Stimulated activated CD8-positive, alpha-beta memory T cell treated with anti-CD3 and anti-CD28 coated beads, Interleukin-12 subunit alpha, Interleukin-12 subunit beta, amount 100 ng/mL, for 4 hours (primary cell): ENCODE data around the gene C4A.
"Not testable (repeated sequence)": the region's sequence is repeated elsewhere in the genome, so short reads cannot be mapped to it uniquely, and the experiment has no call there.

ENCODE experiments used
- DNase-seq: peaks from one replicate; pipeline ENCODE4 v3.0.0-alpha.2; 2020; ENCODE audit warnings: low read depth

The C4A gene

GRCh38 chr6:31981744-31982143, at the start of gene C4A:
C4A (plus strand) TSS chr6:31982057; CDS start chr6:31982108, 51 bp downstream.
- DNase-seq: not testable (repeated sequence)

GRCh38 chr6:31932137-31932536, 49.7 kb upstream of the C4A start:
- not testable (repeated sequence) for DNase-seq

- no peak for DNase-seq
These were observed 48.3 kb upstream of the C4A start for GRCh38 chr6:31933537-31933936.

- DNase-seq: no peak
These were observed 46.8 kb upstream of the C4A start for GRCh38 chr6:31935021-31935420.

GRCh38 chr6:31935823-31936222, 46.0 kb upstream of the C4A start:
- no peak for DNase-seq

- no peak for DNase-seq
These were observed 41.6 kb upstream of the C4A start for GRCh38 chr6:31940256-31940664.

- no peak for DNase-seq
These were observed 38.1 kb upstream of the C4A start for GRCh38 chr6:31943742-31944141.

- DNase-seq: no peak
These were observed 36.7 kb upstream of the C4A start for GRCh38 chr6:31945154-31945506.

GRCh38 chr6:31945507-31946369, 36.1 kb upstream of the C4A start, which contains the start of gene CFB:
CFB (plus strand) TSS chr6:31946095; CDS start chr6:31946222, 127 bp downstream.
- DNase-seq: no peak

GRCh38 chr6:31946370-31946885, 35.4 kb upstream of the C4A start:
- no peak for DNase-seq

GRCh38 chr6:31947070-31947675, 34.7 kb upstream of the C4A start:
- DNase-seq: no peak

GRCh38 chr6:31947864-31948263, 34.0 kb upstream of the C4A start:
- DNase-seq: no peak

- no peak for DNase-seq
These were observed 33.6 kb upstream of the C4A start for GRCh38 chr6:31948306-31948705.

GRCh38 chr6:31948753-31949413, 33.0 kb upstream of the C4A start:
- no peak for DNase-seq

- DNase-seq: no peak
These were observed 31.8 kb upstream of the C4A start for GRCh38 chr6:31949926-31950548.

- no peak for DNase-seq
These were observed 29.6 kb upstream of the C4A start for GRCh38 chr6:31952140-31952805.

- no peak for DNase-seq
These were observed 29.0 kb upstream of the C4A start for GRCh38 chr6:31952890-31953289.

GRCh38 chr6:31954511-31954910, 27.3 kb upstream of the C4A start:
- no peak for DNase-seq

GRCh38 chr6:31956796-31957195, 25.1 kb upstream of the C4A start:
- DNase-seq: no peak

- no peak for DNase-seq
These were observed 23.5 kb upstream of the C4A start for GRCh38 chr6:31958412-31958740.

- DNase-seq: peak; percentile 98
These were observed 22.8 kb upstream of the C4A start, which contains the start of the genes NELFE and SKIC2 for GRCh38 chr6:31958741-31959739. NELFE (minus strand) TSS chr6:31958971; CDS start chr6:31958446, 525 bp downstream. SKIC2 (plus strand) TSS chr6:31959175; CDS start chr6:31959193, 18 bp downstream.
